Body of pancreas (tissue), 4 donors: ENCODE results near the gene ZNF146.

ENCODE experiments used
- POLR2A ChIP-seq, 3 donors: fragments of 450-650 bp; IDR thresholded peaks; one replicate each; pipeline ENCODE4 v1.6.1; 2016; ENCODE audit warnings: antibody characterized with exemption in 3 of 3, mild to moderate bottlenecking in 2 of 3
- TF ChIP-seq, protein P1 (sequence below), 7 experiments: fragments of 450-650 bp in 4 of 7; fragments of 200-600 bp in 3 of 7; sonication (generic) in 3 of 7; IDR thresholded peaks; one replicate each; pipeline ENCODE4 v1.5.1; 2016 to 2019; ENCODE audit warnings: antibody characterized with exemption in 7 of 7

DNA sequence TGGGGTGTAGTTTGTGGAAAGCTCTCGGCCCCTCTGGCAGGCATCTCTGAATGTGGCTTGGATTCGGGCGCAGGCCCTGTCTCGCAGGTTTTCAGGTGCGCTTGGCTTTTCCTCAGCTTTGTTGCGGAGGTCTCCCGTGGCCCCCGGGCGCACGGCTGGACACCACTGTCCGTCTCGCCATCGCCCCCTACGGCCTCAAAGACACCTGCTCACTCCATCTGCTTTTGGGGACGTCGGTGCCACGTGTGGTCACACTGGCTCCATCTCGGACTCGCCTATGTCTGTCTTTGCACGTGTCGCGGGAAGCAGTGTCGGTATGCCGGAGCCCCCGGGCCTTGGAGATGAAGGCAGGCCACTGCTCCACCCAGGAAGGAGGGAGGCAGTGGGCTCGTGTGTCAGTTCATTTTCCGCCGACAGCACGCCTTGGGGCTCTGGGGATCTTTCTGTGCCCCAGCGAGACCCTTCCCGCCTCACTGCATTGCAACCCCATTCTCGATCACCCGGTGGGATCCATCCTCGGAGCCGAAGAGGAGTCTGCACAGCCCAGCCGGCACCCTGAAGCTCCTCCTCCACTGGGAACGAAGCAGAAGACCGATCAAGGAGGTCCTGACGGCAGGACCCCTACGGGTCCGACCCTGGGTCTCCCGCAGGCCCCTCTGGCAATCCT lies 42.1 kb downstream of the ZNF146 start:
- TF ChIP-seq, protein P1, sequence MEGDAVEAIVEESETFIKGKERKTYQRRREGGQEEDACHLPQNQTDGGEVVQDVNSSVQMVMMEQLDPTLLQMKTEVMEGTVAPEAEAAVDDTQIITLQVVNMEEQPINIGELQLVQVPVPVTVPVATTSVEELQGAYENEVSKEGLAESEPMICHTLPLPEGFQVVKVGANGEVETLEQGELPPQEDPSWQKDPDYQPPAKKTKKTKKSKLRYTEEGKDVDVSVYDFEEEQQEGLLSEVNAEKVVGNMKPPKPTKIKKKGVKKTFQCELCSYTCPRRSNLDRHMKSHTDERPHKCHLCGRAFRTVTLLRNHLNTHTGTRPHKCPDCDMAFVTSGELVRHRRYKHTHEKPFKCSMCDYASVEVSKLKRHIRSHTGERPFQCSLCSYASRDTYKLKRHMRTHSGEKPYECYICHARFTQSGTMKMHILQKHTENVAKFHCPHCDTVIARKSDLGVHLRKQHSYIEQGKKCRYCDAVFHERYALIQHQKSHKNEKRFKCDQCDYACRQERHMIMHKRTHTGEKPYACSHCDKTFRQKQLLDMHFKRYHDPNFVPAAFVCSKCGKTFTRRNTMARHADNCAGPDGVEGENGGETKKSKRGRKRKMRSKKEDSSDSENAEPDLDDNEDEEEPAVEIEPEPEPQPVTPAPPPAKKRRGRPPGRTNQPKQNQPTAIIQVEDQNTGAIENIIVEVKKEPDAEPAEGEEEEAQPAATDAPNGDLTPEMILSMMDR (IDR thresholded peaks at IDR 0.05), result no peak
- no peak for TF ChIP-seq POLR2A (IDR thresholded peaks at IDR 0.05)
